PC-9 (cell line): Measurements from ENCODE around the gene HSF4. TPM values are rescaled to one million over a fixed set of nuclear protein-coding genes. Genes with fewer than 3 reads are reported as not detected.

Experiments
- BruUV-seq: library from RNA; stranded (reverse); fragments of 400-500 nt; replicated peaks from 2 replicates; lab custom pipeline; 2021; lab: Mats Ljungman, UMichigan
- CTCF ChIA-PET: fragments of 300-600 bp; sonication (Branson Sonifier 250); formaldehyde crosslinking; loops from one replicate; lab custom pipeline; 2022; ENCODE audit warnings: antibody characterized with exemption; lab: Charles Lee
- POLR2A ChIA-PET: fragments of 300-600 bp; sonication (Branson Sonifier 250); formaldehyde crosslinking; loops from one replicate; lab custom pipeline; 2022; ENCODE audit warnings: antibody characterized with exemption; ENCODE audit not compliant: unreplicated experiment; lab: Charles Lee
- DNase-seq, 2 experiments: peaks; one replicate each; pipeline versions ENCODE4 v3.0.0 to v3.0.0-alpha.2; 2015 to 2022; ENCODE audit warnings: mixed read lengths in 1 of 2
- H2AFZ ChIP-seq: fragments of 200-600 bp; sonication (generic); 2 replicates; pipeline ENCODE4 v1.8.1; 2017; ENCODE audit warnings: antibody characterized with exemption
- H3F3A ChIP-seq: fragments of 200-600 bp; sonication (generic); 2 replicates; pipeline ENCODE4 v1.8.1; 2017; ENCODE audit warnings: antibody characterized with exemption, mild to moderate bottlenecking, low read depth; ENCODE audit not compliant: insufficient read depth
- H3K27ac ChIP-seq: fragments of 200-600 bp; sonication (generic); 2 replicates; pipeline ENCODE4 v1.6.1; 2016; ENCODE audit warnings: mixed run types
- H3K27me3 ChIP-seq: fragments of 200-600 bp; sonication (generic); 2 replicates; pipeline ENCODE4 v1.6.1; 2016; ENCODE audit warnings: low read depth, mixed run types; ENCODE audit not compliant: insufficient read depth
- H3K36me3 ChIP-seq: fragments of 200-600 bp; sonication (generic); 2 replicates; pipeline ENCODE4 v1.6.1; 2016; ENCODE audit warnings: low read depth, mixed run types
- H3K4me1 ChIP-seq: fragments of 200-600 bp; sonication (generic); replicated peaks from 2 replicates; pipeline ENCODE4 v1.6.1; 2016; ENCODE audit warnings: mixed run types; ENCODE audit not compliant: insufficient read depth
- H3K4me2 ChIP-seq: fragments of 200-600 bp; sonication (generic); 2 replicates; pipeline ENCODE4 v1.6.1; 2017; ENCODE audit warnings: mixed run types
- H3K4me3 ChIP-seq: fragments of 200-600 bp; sonication (generic); 2 replicates; pipeline ENCODE4 v1.6.1; 2016; ENCODE audit warnings: mixed run types
- H3K79me2 ChIP-seq: fragments of 200-600 bp; sonication (generic); 2 replicates; pipeline ENCODE4 v1.6.1; 2017; ENCODE audit warnings: low read depth, mixed run types
- H3K9me2 ChIP-seq: fragments of 200-600 bp; sonication (generic); 2 replicates; pipeline ENCODE4 v1.8.1; 2017; ENCODE audit warnings: mild to moderate bottlenecking; ENCODE audit not compliant: insufficient read depth
- H3K9me3 ChIP-seq: fragments of 200-600 bp; sonication (generic); 2 replicates; pipeline ENCODE4 v1.8.1; 2016; ENCODE audit warnings: low read depth; ENCODE audit not compliant: insufficient read depth
- H4K20me1 ChIP-seq: fragments of 200-600 bp; sonication (generic); 2 replicates; pipeline ENCODE4 v1.8.1; 2017; ENCODE audit not compliant: insufficient read depth
- EZH2 ChIP-seq: fragments of 200-600 bp; sonication (generic); IDR thresholded peaks from 2 replicates; pipeline ENCODE4 v1.8.0; 2017; ENCODE audit warnings: antibody characterized with exemption, low read depth
- intact Hi-C: fragments of 100-400 bp; cut with micrococcal nuclease; formaldehyde crosslinking; loops from one replicate; pipeline ENCODE4 v1.10.0; 2022; ENCODE audit not compliant: unreplicated experiment
- total RNA-seq: library from RNA; stranded (reverse); gene quantifications from 2 replicates; pipeline ENCODE4 v1.2.3, GENCODE V29; 2021
- TF ChIP-seq, protein P1 (sequence below): fragments of 200-600 bp; sonication (generic); conservative IDR thresholded peaks from 2 replicates; pipeline ENCODE4 v1.6.1; 2017; ENCODE audit warnings: mixed run types, antibody characterized with exemption, mild to moderate bottlenecking, moderate library complexity

HSF4 gene
- total RNA-seq, 1 experiment from 2014 or later = 100 TPM

DNA sequence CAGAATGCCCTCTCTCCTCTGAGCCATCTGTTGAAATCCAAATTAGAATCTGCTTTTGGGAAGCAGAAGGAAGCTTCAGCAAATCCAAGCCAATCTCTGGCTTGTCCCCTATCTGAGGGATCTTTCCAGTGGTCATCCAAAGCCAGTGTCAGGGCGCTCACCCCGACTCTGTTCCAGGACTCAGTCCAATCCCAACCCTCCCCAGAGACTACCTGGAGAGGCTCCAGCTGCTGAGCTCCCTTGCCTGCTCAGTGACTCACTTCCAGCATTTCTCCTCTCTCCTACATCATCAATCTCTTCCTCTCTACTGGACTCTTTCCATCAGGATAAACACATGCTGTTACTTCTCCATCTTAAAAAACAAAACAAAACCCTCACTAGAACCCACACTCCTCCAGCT is 16.8 kb downstream of the HSF4 start:
- peaks cover 52% of the 10 kb centered on the region for H3K4me1 ChIP-seq
- no TSS peak for BruUV-seq
- no peak overlapping the region for H3K27ac ChIP-seq
- POLR2A ChIA-PET = interaction anchor here (0.6 kb wide), 1 partner anchor 23 kb away, joined by 3 read pairs; no protein-coding TSS in a partner anchor
- H3K4me3 ChIP-seq = no peak overlapping the region
- H3K9me2 ChIP-seq = no peaks in the 10 kb centered on the region
- H3K36me3 ChIP-seq = no peaks in the 10 kb centered on the region
- no peaks in the 10 kb centered on the region for H3K9me3 ChIP-seq
- DNase-seq = no peak
- H2AFZ ChIP-seq = no peak overlapping the region
- CTCF ChIA-PET = no interaction called here
- no peaks in the 10 kb centered on the region for H4K20me1 ChIP-seq
- no peak for TF ChIP-seq EZH2
- TF ChIP-seq, protein P1, sequence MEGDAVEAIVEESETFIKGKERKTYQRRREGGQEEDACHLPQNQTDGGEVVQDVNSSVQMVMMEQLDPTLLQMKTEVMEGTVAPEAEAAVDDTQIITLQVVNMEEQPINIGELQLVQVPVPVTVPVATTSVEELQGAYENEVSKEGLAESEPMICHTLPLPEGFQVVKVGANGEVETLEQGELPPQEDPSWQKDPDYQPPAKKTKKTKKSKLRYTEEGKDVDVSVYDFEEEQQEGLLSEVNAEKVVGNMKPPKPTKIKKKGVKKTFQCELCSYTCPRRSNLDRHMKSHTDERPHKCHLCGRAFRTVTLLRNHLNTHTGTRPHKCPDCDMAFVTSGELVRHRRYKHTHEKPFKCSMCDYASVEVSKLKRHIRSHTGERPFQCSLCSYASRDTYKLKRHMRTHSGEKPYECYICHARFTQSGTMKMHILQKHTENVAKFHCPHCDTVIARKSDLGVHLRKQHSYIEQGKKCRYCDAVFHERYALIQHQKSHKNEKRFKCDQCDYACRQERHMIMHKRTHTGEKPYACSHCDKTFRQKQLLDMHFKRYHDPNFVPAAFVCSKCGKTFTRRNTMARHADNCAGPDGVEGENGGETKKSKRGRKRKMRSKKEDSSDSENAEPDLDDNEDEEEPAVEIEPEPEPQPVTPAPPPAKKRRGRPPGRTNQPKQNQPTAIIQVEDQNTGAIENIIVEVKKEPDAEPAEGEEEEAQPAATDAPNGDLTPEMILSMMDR = no peak
- H3K79me2 ChIP-seq = peaks cover 16% of the 10 kb centered on the region
- peaks cover 41% of the 10 kb centered on the region; the same call in 1 of the 2 replicates for H3F3A ChIP-seq
- H3K4me2 ChIP-seq = no peak overlapping the region
- intact Hi-C loops = no loop called here
- no peaks in the 10 kb centered on the region for H3K27me3 ChIP-seq

DNA sequence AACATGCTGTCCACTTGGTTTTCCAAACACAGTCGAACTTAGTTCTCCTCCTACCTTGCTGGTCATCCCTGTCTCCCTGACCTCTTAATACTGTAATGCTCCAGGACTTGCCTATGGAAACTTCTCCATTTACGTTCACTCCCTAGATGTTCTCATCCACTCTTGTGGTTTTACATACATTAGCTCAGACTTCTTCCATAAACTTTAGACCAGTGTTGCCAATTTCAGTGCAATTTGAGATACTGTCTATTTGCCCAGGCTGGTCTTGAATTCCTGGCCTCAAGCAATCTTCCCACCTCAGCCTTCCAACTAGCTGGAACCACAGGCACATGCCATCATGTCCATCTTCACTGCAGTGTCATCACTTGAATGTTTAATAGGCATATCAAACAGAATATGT is 17.7 kb downstream of the HSF4 start:
- CTCF ChIA-PET = no interaction called here
- Histone ChIP-seq H3K4me3 (0 out of 2 replicates have a peak overlapping the region, but pooled peaks have one; percentile 67), H2AFZ (no peak overlapping the region), H3K9me3 (no peaks in the 10 kb centered on the region), H3K27ac (no peak overlapping the region), H4K20me1 (no peaks in the 10 kb centered on the region), H3K79me2 (peaks cover 16% of the 10 kb centered on the region), H3K9me2 (no peaks in the 10 kb centered on the region), H3K4me2 (peak overlapping the region; percentile 84), H3F3A (peaks cover 38% of the 10 kb centered on the region; the same call in 1 of the 2 replicates), H3K27me3 (no peaks in the 10 kb centered on the region), H3K36me3 (no peaks in the 10 kb centered on the region), H3K4me1 (peaks cover 57% of the 10 kb centered on the region)
- intact Hi-C loops = no loop called here
- no peak for DNase-seq
- POLR2A ChIA-PET = no interaction called here
- TF ChIP-seq EZH2 = no peak
- TF ChIP-seq, protein P1 = no peak
- BruUV-seq = TSS peak; percentile 52

DNA sequence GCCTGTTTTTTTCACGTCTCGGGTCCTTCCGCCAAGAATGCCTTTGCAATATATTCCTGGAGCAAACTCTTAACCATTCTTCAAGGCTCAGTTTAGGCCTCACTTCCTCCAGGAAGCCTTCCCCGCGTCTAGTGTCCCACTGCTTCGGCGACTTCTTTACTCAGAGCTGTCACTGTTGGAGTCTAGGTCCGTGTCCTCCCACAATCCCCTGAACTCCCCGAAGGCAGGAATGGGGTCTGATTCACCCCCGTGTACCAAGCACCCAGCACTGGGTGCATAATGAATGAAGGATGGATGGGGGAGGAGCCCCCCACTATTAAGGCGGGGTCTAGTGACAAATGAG is 18.7 kb downstream of the HSF4 start:
- ChIA-PET POLR2A (no interaction called here), CTCF (no interaction called here)
- Histone ChIP-seq H3K36me3 (no peaks in the 10 kb centered on the region), H3K9me2 (no peaks in the 10 kb centered on the region), H3K27ac (no peak overlapping the region), H3K4me2 (peak overlapping the region; percentile 84), H3K4me3 (peak overlapping the region; percentile 67), H3K79me2 (peaks cover 16% of the 10 kb centered on the region), H3F3A (peaks cover 31% of the 10 kb centered on the region; the same call in 1 of the 2 replicates), H3K27me3 (no peaks in the 10 kb centered on the region), H2AFZ (peak overlapping the region; percentile 75; the same call in 1 of the 2 replicates), H4K20me1 (no peaks in the 10 kb centered on the region), H3K9me3 (no peaks in the 10 kb centered on the region), H3K4me1 (peaks cover 50% of the 10 kb centered on the region)
- TF ChIP-seq, protein P1 = no peak
- BruUV-seq = no TSS peak
- intact Hi-C loops = no loop called here
- no peak for DNase-seq
